Measurements from ENCODE around the gene ATP6V1E1. TPM values are rescaled to one million over a fixed set of nuclear protein-coding genes. Genes with fewer than 3 reads are reported as not detected.

The ATP6V1E1 gene
- total and polyA plus RNA-seq, 8 donors: 19.2 to 78.9 (median 31.5) TPM

- Histone ChIP-seq H3K4me3 (no peak overlapping the region), H3K9me3 (no peaks in the 10 kb centered on the region), H3K27me3 (no peaks in the 10 kb centered on the region), H3K27ac (no peak overlapping the region), H3K4me1 (no peaks in the 10 kb centered on the region), H3K36me3 (no peaks in the 10 kb centered on the region)
- intact Hi-C loops (cut with DNase I): no loop called here
- 82 to 89% methylated on average over 6 of the region's 6 CpGs for WGBS, 2 donors
- no peak for DNase-seq
- FAIRE-seq: no peak
- ATAC-seq: peak in 2 of 4 donors; percentile 19 to 26
- TF ChIP-seq, protein P1, sequence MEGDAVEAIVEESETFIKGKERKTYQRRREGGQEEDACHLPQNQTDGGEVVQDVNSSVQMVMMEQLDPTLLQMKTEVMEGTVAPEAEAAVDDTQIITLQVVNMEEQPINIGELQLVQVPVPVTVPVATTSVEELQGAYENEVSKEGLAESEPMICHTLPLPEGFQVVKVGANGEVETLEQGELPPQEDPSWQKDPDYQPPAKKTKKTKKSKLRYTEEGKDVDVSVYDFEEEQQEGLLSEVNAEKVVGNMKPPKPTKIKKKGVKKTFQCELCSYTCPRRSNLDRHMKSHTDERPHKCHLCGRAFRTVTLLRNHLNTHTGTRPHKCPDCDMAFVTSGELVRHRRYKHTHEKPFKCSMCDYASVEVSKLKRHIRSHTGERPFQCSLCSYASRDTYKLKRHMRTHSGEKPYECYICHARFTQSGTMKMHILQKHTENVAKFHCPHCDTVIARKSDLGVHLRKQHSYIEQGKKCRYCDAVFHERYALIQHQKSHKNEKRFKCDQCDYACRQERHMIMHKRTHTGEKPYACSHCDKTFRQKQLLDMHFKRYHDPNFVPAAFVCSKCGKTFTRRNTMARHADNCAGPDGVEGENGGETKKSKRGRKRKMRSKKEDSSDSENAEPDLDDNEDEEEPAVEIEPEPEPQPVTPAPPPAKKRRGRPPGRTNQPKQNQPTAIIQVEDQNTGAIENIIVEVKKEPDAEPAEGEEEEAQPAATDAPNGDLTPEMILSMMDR (IDR thresholded peaks at IDR 0.05): no peak
Observed at GRCh38 chr22:17576470-17576869, 52.1 kb downstream of the ATP6V1E1 start.

GRCh38 chr22:17575681-17576080 lies 52.9 kb downstream of the ATP6V1E1 start:
- no peak for FAIRE-seq
- no peak for ATAC-seq
- no peak overlapping the region for H3K4me3 ChIP-seq
- H3K9me3 ChIP-seq: no peaks in the 10 kb centered on the region
- DNase-seq: no peak
- TF ChIP-seq, protein P1 (IDR thresholded peaks at IDR 0.05): no peak
- 80 to 86% methylated on average over 4 of the region's 4 CpGs for WGBS, 2 donors
- H3K4me1 ChIP-seq: no peaks in the 10 kb centered on the region
- H3K36me3 ChIP-seq: no peaks in the 10 kb centered on the region
- H3K27me3 ChIP-seq: no peaks in the 10 kb centered on the region
- H3K27ac ChIP-seq: no peak overlapping the region
- intact Hi-C loops (cut with DNase I): no loop called here

- intact Hi-C loops (cut with DNase I): no loop called here
- Histone ChIP-seq H3K9me3 (no peaks in the 10 kb centered on the region), H3K27me3 (no peaks in the 10 kb centered on the region), H3K36me3 (no peaks in the 10 kb centered on the region), H3K4me1 (no peaks in the 10 kb centered on the region), H3K4me3 (no peak overlapping the region), H3K27ac (no peak overlapping the region)
- no peak for FAIRE-seq
- no peak for DNase-seq
- TF ChIP-seq, protein P1 (IDR thresholded peaks at IDR 0.05): no peak
- ATAC-seq: no peak
- 84 to 90% methylated on average over 5 of the region's 5 CpGs for WGBS, 2 donors
Observed at GRCh38 chr22:17575151-17575550, 53.4 kb downstream of the ATP6V1E1 start.

DNA sequence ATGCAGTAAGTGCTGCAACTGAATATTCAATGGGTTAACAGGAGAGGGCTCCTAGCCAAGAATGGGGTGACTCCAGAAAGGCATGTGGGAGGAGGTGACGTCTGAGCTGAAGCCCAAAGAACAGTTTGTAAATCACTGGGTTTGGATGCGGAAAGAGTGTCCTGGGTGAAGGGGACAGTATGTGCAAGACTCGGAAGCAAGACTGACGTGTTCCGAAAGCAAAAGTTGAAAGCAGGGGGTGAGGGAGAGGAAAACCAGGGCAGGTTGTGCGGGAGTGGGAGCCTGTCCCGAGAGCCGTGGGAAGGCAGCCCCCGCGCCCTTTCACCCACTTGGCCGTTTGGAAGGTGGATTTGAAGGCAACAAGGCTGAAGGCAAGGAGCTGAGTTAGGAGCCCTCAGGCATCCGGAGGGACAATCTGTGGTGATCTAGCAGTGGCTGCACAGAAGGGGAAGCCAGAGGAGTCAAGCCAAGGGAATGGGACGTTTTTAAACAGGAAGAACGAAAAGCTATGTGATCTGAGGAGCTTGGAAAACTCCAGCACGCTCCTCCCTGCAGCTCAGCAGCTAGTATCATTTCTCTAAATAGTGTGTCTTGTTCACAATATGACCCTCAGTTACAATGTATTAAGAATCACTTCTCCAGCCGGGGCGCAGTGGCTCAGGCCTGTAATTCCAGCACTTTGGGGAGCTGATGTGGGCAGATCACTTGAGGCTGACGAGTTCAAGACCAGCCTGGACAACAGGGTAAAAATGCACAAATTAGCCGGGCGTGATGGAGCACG lies 57.5 kb downstream of the ATP6V1E1 start:
- WGBS, 2 donors: 37 to 52% methylated on average over 21 of the region's 21 CpGs
- no peaks in the 10 kb centered on the region for H3K36me3 ChIP-seq
- H3K4me1 ChIP-seq: no peaks in the 10 kb centered on the region
- ATAC-seq (peak; percentile 70 to 79 (median 76)), FAIRE-seq (no peak), DNase-seq (peak in 3 of 6 donors; percentile 16 to 44 (median 40))
- peak overlapping the region in 3 of 4 donors; percentile 11 to 26 (median 22) for H3K27ac ChIP-seq
- intact Hi-C loops (cut with DNase I): no loop called here
- TF ChIP-seq, protein P1 (IDR thresholded peaks at IDR 0.05): no peak
- no peaks in the 10 kb centered on the region for H3K27me3 ChIP-seq
- peak overlapping the region in 1 of 4 donors; percentile 17 for H3K4me3 ChIP-seq
- no peaks in the 10 kb centered on the region for H3K9me3 ChIP-seq

- peak in 3 of 4 donors; percentile 34 to 40 (median 39) for ATAC-seq
- H3K27ac ChIP-seq: no peak overlapping the region
- H3K36me3 ChIP-seq: no peaks in the 10 kb centered on the region
- WGBS, 2 donors: 34 to 40% methylated on average over 8 of the region's 8 CpGs
- H3K9me3 ChIP-seq: no peaks in the 10 kb centered on the region
- no peaks in the 10 kb centered on the region for H3K4me1 ChIP-seq
- TF ChIP-seq, protein P1 (IDR thresholded peaks at IDR 0.05): no peak
- no peaks in the 10 kb centered on the region for H3K27me3 ChIP-seq
- no peak for FAIRE-seq
- H3K4me3 ChIP-seq: no peak overlapping the region
- DNase-seq: no peak
- intact Hi-C loops (cut with DNase I): no loop called here
Observed at GRCh38 chr22:17569971-17570511, 58.5 kb downstream of the ATP6V1E1 start.
